CD4-positive, alpha-beta T cell treated with Interleukin-21 for 1 hour (primary cell): ENCODE results near the gene SLC13A3.

ENCODE experiments used
- DNase-seq: peaks from one replicate; pipeline ENCODE4 v3.0.0-alpha.2; 2020

Gene SLC13A3

DNA sequence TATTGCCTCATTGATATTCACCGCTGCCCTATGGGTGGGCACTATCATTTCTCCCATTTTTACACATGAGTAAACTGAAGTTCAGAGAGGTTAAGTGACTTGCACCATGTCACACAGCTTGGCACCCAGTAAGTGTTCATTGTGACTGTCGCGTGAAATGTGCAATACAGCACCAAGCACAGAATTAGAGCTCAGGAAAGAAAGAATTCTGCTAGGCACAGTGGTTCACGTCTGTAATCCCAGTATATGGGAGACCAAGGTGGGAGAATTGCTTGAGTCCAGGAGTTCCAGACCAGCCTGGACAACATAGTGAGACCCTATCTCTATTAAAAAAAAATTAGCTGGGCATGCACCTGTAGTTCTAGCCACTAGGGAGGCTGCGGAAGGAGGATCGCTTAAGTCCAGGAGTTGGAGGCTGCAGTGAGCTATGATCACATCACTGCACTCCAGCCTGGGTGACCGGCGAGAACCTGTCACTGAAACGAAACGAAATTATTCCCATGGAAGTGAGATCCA is 626 bp downstream of the SLC13A3 start:
- DNase-seq, result no peak

GRCh38 chr20:46649965-46650542 is 1.2 kb downstream of the SLC13A3 start:
- no peak for DNase-seq

GRCh38 chr20:46649650-46649949 is 1.7 kb downstream of the SLC13A3 start:
- DNase-seq, result no peak

- no peak for DNase-seq
Observed at GRCh38 chr20:46648903-46649649, 2.2 kb downstream of the SLC13A3 start.

DNA sequence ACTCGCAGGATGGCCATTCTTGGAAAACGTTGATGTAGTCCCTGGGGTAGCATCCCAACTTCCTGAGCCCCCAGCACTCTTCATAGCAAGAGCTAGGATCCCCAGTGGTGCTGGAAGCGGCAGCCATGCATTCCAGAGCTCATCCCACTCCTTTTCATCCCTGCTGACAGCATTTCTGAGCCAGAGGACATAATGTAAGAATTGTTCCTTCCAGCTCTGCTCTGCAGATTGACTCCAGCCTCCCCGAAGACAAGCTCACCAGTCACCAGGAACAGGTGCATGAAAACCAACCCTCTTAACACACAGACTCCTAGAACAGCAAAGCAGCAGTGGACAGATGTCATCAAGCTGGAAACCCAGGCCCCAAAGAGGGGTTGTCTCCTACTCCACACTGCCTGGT is 3.8 kb downstream of the SLC13A3 start:
- no peak for DNase-seq

- no peak for DNase-seq
Observed at GRCh38 chr20:46646659-46647380, 4.4 kb downstream of the SLC13A3 start.

DNA sequence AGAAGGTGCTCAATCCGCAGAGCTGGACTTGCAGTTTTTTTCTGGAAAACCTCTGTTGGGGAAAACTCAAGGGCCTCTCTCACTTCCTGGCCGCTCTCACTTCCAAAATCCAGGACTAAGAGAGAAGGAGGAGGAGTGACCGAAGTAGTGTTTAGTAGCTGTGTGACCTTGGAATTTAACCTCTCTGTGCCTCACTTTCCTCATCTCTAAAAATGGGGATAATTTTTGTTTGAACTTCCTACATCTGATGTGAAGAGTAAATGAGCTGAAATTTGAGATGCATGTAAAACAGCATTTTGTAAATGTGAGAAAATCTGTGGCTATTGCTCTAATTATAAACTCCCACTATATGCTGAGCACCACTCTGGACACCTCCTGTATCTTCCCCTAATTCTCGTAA is 5.1 kb downstream of the SLC13A3 start:
- DNase-seq, result no peak

DNA sequence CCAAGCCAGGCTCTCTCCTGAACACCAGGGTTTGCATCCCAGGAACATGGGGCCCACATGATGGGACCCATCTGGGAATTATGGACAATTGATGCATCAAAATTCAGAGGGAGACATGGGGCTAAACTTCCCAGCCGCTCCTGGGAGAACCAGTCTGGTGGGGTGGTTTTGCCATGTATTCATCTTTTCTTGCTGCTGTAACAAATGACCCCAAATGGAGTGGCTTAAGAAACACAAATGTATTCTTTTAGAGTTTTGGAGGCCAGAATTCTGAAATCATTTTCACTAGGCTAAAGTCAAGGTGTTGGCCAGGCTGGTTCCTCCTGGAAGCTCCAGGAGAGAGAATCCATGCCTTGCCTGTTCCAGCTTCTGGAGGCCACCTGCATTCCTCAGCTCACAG is 6.5 kb downstream of the SLC13A3 start:
- DNase-seq, result no peak

DNA sequence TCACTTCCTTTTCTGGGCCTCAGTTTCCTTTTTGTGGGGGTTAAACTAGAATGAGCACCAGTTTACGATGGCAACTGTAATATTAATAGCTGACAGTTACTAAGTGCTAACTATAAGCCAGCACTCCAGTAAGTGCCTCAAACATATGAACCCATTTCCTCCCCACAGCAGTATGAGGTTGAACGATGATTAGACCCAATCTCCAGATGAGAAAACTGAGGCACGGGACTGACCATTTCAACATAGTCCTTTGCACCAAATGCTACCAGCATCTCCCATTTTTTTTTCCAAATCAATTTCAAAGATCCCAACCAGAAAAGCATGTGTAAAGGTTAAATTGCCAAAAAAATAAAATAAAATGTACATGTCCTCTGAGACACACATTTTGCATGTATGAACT is 7.1 kb downstream of the SLC13A3 start:
- DNase-seq, result no peak

GRCh38 chr20:46642969-46643343 is 8.3 kb downstream of the SLC13A3 start:
- no peak for DNase-seq

DNA sequence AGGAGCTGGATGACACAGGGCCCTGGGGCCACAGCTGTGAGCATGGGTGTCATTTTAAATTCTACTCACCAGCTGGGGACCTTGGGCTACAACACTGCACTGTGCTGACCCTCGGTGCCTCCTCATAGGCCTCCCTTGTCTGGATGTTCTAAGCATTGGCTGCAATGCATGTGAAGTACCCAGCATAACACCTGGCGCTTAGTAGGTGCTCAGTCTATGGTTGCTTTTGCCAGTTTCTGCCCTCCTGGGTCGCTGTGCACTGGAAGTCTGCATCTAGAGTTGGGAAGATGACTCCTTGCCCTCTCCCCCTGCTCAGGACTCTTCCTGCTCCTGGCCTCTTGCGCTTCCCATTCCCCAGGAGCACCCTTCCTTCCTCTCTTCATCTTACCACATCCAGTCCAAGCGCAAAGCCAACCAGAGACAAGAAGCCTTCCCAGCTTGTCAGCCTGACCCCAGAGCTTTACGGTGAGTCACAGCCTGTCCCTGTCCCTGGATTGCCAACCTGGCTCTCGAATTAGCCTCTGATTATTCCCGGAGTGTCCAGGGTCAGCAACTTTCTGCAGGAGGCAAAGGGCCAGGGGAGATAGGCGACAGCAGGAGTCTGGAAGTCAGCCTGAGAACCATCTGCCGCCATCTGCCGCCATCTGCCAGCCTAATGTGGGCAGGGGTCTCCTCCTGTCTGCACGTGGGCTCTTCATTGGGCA is 8.8 kb downstream of the SLC13A3 start:
- DNase-seq, result no peak

DNA sequence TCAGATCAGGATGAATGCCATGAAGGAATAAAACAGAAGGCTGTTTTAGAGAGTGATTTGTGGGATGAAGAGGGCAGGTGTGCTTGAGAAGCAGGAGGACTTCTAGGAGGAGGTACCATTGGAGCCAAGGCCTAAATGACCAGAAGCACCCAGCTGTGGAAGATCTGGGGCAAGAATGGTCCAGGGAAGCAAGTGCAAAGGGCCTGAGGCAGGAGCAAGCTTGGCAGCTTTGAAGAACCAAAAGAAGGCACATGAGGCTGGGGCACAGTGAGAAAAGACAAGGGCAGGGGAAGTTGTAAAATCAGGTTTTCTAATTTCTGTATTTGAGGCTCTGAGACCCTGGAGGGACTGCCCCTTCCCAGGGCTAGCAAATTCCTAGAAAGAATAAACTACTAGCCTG is 9.8 kb downstream of the SLC13A3 start:
- DNase-seq, result no peak

DNA sequence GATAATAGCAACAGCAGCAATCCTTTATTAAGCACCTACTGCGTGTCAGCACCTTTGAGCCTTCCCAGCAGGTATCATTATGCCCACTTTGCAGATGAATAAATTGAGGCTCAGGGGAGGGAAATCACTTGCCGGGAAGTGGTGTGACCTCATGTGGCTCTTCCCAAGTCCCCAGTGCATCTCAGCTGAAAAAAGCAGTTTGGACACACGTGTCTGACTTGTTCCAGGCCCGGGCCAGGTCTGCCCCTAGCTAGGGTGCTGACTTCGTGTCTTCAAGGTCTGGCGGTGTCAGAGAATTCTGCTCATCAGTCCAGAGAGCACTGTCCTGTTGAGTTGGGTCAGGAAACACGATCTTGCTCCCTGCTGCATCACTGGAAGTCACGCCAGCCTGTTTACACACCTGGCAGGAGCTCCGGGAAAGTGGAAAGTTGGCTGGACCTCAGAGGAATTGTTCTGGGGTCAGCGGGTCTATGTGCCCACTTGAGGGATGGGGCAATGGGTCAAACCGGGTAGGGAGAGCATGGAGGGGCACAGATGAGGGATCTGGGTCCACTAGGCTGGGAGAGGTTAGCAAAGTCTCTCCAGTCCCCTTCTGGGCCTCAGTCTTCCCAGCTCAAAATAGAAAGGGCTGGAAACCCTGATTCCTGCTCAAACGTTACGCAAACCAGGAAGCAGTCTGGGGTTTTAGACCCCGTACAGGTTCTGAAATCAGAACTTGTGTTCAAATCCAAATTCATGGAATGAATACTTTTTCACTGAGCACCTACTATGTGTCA is 10.5 kb downstream of the SLC13A3 start:
- no peak for DNase-seq

DNA sequence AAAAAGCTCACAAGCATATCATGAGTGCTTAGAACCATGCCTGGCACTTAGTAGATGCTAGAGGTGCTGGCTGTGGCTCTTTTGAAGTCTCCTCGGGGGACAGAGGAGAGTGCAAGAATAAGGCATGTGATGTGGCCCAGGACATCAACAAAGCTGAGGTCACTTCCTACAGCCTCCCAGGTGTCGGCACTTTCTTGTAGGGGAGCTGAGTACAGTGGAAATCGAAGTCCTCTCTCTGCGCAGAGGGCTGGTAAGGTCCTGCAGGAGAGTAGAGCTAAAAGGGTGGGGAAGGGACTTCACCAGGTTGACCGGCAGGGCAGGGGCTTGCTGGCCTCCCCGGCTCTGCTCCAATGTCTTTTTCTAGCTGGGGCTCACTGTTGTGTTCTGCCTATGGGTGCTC is 11.2 kb downstream of the SLC13A3 start:
- no peak for DNase-seq

DNA sequence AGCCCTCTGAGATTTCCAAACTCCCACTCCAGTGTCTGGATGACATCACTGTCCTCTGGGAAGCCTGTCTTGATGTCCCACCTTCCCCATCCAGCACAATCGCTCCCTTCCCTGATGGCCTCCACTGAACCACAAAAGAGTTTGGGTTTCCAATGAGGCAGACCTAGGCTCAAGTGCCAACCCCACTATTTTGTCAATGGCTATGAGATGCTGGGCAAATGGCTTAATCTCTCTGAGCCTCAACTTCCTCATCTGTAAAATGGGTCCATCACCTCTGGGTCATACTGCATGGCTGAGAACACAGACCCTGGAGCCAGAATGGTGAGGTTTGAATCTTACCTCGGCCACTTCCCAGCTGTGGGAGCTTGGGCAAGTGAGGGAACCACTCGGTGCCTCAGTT is 11.7 kb downstream of the SLC13A3 start:
- DNase-seq, result no peak

DNA sequence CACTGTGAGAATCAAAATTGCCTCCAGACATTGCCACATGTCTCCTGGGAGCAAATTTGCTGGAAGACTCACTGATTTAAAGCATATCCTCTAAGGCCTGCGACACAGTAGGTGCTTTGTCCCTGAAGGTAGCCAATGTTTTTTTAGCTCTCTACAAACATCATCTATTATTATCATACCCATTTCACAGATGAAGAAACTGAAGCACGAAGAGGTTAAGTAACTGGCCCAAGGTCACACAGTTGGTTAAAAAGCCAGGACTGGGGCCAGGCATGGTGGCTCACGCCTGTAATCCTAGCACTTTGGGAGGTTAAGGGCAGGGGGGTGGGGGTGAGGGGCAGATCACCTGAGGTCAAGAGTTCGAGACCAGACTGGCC is 12.4 kb downstream of the SLC13A3 start:
- DNase-seq, result no peak

- DNase-seq, result no peak
Observed at GRCh38 chr20:46638134-46638897, 12.9 kb downstream of the SLC13A3 start.

GRCh38 chr20:46637427-46638133 is 13.7 kb downstream of the SLC13A3 start:
- no peak for DNase-seq

GRCh38 chr20:46637020-46637419 is 14.2 kb downstream of the SLC13A3 start:
- no peak for DNase-seq

DNA sequence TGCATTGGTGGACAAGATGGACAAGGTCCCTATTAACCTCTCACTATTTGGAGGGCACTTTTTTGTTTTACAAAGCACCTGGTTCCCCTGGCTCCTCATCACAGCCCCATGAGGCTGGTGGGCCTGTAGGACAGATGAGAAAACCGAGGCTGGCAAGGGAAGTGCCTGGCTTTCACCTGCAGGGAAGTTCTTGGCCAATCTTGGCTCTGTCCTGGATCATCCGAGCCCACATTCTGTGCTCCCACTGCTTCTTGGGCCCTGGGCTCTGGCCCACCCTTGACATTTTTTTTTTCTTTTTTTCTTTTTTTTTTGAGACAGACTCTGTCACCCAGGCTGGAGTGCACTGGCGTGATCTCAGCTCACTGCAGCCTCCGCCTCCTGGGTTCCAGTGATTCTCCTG is 14.7 kb downstream of the SLC13A3 start:
- no peak for DNase-seq

- no peak for DNase-seq
Observed at GRCh38 chr20:46635514-46636136, 15.6 kb downstream of the SLC13A3 start.
